GM19463 (cell line): ENCODE measurements around the gene RPL35.

Experiments
- ATAC-seq: cut with Tn5 transposase; IDR thresholded peaks from one replicate; pipeline ENCODE4 v1.9.1; 2021; ENCODE audit warnings: mild to moderate bottlenecking, moderate library complexity; ENCODE audit not compliant: unreplicated experiment

The RPL35 gene

DNA sequence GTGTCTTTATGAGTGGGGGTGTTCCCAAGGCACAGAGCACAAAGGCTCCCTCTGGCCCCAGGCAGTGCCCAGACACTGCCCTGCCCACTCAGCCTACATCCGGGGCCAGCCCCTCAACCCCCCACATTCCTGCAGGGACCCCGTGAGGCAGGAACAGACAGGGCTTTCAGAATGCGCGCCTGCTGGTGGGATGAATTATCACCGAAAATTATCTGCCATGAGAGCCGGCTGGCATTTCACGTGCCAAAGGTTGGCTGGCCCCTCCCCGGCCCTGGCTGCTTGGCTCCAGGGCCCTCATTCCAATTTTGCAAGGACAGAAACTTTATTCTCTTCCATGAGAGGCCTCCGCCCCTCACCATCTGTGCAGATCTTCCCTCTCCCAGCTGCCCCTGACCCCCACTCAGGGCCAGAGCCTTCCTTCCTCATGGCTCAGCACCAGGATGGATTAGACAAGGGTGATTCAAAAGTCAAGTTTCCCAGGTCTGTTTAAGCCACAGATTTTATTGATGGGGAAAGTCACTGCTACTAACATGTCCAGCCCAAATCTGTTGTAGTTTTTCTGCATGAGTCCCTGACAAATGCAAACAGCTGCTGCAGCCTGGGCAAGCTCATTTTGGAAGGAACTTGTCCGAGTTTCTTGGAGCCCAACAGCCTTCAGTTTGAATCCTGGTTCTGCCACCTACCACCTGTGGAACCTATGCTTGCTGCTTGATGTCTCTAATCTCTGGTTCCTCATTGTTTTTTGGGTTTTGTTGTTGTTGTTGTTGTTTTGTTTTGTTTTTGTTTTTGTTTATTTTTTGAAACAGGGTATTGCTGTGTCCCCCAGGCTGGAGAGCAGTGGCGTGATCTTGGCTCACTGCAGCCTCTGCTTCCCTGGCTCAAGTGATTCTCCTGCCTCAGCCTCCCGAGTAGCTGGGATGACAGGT is 40.8 kb downstream of the RPL35 start:
- no peak for ATAC-seq

GRCh38 chr9:124818431-124819281 is 43.1 kb downstream of the RPL35 start:
- no peak for ATAC-seq

GRCh38 chr9:124815601-124816000 is 46.2 kb downstream of the RPL35 start:
- ATAC-seq: no peak

DNA sequence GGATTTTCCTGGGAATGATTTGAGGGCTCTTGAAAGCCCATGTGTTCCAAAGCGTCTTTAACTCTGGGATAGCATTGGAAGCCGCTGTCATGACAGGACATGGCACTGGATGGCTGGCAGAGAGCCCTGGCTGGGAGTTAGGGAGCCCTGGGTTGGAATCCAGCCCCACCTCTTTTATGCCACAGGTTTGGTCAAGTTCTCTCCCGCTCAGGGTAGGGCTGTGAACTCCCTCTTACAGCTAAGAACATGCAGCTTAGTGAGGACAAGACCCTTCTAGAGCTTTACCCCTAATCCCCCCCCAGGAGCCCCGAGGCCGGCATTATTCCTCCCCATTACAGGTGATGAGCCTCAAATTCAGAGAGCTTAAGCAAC is 47.6 kb downstream of the RPL35 start:
- ATAC-seq: no peak

DNA sequence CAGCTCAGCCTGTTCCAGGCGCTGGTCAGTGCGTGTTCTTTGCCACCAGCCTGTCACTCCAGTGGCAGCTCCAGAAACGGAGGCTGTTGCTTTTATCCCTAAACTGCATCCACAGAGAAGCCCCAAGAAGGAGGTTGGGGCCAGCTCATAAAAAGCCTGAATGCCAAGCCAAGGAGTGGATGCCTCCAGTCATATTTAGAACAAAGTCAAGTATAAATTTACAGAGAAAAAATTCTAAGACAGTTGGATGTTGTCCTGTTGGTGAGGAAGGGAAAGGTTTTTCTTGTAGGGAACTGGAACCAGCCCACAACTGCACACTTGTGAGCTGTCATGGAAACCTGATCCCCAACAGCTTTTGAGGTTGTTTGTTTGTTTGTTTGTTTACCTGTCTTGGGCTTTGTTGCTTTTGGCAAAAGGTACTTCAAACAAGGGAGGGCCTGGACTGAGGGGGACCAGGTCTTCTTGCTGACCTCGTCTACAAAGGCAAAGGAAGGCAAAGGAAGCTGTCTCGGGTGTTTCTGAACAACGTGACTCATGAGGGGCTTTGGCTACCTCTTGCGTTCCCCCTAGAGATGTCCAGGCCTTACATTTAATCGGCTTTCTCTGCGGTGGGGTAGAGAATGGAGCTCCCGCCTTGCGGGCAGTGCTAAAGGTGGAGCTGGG is 48.1 kb downstream of the RPL35 start:
- ATAC-seq: no peak

- no peak for ATAC-seq
These were observed 48.7 kb downstream of the RPL35 start for GRCh38 chr9:124813041-124813440.

GRCh38 chr9:124812441-124812876 is 49.3 kb downstream of the RPL35 start:
- no peak for ATAC-seq

DNA sequence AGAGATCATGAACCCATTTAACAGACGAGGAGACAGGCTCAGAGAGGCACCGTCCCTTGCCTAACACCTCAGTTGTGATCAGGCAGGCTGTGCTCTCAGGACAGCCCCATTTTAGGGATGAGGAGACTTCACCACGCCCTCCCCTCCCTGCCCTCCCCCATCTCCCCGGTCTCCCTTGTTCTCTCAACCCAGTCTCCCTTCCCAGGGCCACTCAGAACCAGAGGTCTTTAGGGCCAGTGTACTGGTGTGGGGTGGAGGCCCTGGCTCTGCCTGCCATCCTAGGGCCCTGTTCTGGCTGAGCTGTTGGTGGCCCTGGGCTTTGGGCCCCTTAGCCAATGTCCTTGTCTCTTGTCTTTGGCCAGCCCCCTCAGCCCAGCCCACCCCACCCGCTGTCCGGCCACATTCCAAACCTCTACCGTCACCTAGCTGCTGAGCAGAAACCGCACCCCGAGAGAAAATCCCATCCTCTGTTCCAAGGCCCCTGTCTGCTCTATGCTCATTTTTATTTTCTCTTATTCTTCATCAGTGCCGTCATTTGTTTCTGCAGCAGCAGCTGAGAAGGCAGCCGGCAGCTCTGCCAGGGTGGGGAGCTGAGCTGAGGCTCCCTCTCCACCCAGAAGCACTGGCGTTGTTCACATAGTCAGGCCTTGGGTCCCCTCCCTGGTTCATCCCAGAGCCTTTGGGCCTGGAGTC is 50.9 kb downstream of the RPL35 start:
- no peak for ATAC-seq

DNA sequence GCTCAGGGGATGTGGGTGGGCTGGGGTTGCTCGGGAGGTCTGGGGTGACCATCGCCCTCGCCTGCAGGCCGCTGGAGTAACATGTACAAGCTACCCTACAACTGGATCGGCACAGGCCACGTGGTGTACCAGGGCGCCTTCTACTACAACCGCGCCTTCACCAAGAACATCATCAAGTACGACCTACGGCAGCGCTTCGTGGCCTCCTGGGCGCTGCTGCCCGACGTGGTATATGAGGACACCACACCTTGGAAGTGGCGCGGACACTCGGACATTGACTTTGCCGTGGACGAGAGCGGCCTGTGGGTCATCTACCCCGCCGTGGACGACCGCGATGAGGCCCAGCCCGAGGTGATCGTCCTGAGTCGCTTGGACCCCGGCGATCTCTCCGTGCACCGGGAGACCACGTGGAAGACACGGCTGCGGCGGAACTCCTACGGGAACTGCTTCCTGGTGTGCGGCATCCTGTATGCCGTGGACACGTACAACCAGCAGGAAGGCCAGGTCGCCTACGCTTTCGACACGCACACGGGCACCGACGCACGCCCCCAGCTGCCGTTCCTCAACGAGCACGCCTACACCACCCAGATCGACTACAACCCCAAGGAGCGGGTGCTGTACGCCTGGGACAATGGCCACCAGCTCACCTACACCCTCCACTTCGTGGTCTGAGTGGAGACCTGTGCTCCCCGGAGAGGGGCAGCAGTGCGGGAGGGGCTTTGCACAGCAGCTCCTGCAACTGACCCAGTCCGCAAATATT is 51.8 kb downstream of the RPL35 start:
- ATAC-seq: no peak

GRCh38 chr9:124809211-124809610 is 52.5 kb downstream of the RPL35 start:
- ATAC-seq: no peak

DNA sequence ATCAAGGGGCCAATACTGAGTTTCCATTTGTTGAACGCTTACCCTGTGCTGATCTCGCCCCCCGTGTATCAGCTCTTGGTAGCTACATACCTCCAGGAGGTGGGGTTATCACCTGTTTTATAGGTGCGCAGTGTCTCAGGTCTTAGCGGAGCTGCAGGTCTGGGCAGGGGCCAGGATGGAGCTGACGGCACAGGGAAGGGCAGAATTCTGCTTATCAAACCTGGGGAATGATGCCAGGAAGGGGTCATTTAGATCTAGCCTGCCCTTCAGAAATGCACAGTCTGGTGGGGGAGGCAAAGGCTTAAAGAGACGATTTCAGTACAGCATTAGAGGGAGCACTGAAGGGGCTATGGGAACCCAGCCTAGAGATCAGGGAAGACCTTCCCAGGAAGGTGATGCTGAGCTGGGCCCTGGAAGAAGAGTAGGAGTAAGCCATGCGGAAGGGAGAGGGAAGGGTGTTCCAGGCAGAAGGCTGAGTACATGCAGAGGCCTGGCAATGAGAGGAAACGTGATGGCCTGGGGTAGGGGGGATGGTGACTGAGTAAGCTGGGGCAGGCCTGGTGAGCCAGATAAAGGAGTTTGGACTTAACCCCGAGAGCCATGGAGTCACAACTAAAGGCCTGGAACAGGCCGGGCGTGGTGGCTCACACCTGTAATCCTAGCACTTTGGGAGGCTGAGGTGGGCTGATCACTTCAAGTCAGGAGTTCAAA is 53.4 kb downstream of the RPL35 start:
- no peak for ATAC-seq
